AG09309 (cell line): ENCODE results near the gene PTPRM.

Experiments used
- DNase-seq: peaks from one replicate; pipeline ENCODE4 v3.0.0-alpha.2; 2010; ENCODE audit warnings: low read depth
- H3K4me3 ChIP-seq: 2 replicates; pipeline ENCODE4 v1.5.1; 2011; ENCODE audit warnings: mild to moderate bottlenecking, low read depth, low read length, moderate library complexity; ENCODE audit not compliant: control insufficient read depth
- TF ChIP-seq, protein P1 (sequence below): IDR thresholded peaks from 2 replicates; pipeline ENCODE4 v1.5.1; 2011; ENCODE audit warnings: mild to moderate bottlenecking, low read depth, low read length, inconsistent platforms; ENCODE audit not compliant: insufficient read depth, control insufficient read depth; ENCODE audit errors: missing control alignments

PTPRM gene

DNA sequence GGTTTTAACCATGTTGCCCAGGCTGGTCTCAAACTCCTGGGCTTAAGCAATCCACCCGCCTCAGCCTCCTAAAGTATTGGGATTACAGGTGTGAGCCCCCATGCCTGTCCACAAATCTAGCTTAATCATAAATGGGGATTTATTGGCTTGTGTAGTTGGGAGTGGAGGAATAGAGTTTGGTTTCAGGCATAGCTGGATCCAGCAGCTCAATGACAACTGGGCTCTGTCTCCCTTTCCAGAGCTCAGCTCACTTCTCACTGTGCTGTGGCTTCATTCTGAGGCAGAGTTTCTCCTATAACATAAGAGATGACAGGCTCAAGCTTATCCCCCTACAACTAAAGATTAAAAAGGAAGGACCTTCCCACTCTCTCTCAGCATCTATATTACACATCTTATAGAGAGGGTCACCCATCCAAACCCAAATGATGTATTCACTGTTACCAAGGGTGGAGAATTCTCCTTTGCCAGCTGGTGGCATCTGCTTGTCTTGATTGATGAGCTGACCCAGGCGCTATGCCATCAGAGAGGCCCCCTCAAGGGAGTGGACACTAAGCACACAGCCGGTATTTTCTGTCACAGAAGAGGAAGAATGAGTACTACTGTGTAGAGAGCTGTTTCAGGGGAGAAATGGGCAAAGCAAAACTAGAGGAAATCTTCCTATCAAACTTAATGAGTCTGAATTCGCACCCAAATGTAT is 280.4 kb downstream of the PTPRM start:
- TF ChIP-seq, protein P1, sequence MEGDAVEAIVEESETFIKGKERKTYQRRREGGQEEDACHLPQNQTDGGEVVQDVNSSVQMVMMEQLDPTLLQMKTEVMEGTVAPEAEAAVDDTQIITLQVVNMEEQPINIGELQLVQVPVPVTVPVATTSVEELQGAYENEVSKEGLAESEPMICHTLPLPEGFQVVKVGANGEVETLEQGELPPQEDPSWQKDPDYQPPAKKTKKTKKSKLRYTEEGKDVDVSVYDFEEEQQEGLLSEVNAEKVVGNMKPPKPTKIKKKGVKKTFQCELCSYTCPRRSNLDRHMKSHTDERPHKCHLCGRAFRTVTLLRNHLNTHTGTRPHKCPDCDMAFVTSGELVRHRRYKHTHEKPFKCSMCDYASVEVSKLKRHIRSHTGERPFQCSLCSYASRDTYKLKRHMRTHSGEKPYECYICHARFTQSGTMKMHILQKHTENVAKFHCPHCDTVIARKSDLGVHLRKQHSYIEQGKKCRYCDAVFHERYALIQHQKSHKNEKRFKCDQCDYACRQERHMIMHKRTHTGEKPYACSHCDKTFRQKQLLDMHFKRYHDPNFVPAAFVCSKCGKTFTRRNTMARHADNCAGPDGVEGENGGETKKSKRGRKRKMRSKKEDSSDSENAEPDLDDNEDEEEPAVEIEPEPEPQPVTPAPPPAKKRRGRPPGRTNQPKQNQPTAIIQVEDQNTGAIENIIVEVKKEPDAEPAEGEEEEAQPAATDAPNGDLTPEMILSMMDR = no peak
- DNase-seq = no peak
- no peak overlapping the region for H3K4me3 ChIP-seq

- no peak overlapping the region for H3K4me3 ChIP-seq
- no peak for DNase-seq
- TF ChIP-seq, protein P1 = no peak
These were observed 280.9 kb downstream of the PTPRM start for GRCh38 chr18:7848054-7848412.

DNA sequence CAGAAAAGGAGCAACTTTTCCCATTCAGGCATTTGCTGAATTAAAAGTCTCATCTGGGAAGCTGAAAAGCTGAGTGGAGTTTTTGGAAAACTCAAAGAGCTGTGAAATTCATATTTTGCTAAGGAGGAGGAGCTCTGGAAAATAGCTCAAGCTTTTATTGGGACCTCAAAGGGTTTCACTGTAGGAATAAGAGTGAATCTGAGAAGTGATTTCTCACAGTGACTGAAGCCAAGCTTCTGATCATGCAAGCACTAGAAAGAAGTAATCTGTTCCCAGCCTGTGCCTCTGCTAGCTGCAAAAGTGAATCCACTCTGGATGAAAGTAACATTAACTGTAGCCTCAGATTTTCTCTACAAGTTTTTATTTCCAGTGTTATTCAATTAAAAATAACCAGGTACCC is 283.3 kb downstream of the PTPRM start:
- DNase-seq = no peak
- TF ChIP-seq, protein P1 = no peak
- H3K4me3 ChIP-seq = no peak overlapping the region

DNA sequence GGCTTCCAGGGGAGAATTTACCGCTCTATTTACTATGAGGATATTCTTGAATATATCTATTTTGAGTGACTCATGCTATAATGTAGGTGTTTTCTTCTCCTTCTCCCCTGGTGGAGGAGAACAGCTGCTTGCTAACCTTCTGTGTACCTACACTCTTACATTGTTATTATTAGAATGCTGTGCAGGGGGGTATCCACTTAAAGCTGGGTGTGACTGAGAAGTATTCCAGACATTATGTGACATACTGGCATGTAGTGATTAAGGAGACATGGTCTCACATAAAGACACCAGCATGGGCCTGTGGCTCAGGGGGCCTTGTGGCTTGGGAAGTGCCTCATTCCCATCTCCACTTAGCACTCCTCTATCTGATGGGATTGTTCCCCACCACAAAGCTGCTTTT is 287.9 kb downstream of the PTPRM start:
- H3K4me3 ChIP-seq = no peak overlapping the region
- TF ChIP-seq, protein P1 = no peak
- no peak for DNase-seq

GRCh38 chr18:7855671-7856070 is 288.6 kb downstream of the PTPRM start:
- TF ChIP-seq, protein P1 = no peak
- H3K4me3 ChIP-seq = no peak overlapping the region
- DNase-seq = no peak

DNA sequence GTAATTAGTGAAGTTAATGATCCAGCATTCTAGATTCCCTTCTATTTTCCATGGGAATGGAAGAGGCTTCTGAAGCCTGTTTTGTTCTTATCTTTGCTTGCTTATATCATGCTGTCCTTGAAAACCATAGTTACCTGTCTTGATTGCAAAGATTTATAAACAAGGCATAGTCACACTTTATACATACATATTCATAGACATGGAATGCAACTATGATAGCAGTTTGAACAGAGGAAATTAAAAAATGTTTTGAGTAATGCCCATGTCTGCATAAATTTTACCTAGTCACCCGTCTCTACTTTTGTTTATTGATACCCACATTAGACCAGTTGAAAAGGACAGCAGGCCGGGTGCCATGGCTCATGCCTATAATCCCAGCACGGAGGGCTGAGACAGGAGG is 289.0 kb downstream of the PTPRM start:
- H3K4me3 ChIP-seq = no peak overlapping the region

GRCh38 chr18:7856733-7857132 is 289.6 kb downstream of the PTPRM start:
- H3K4me3 ChIP-seq = no peak overlapping the region
- no peak for DNase-seq
- TF ChIP-seq, protein P1 = no peak

More for the DNA sequence above, 289.0 kb downstream of the PTPRM start:
- TF ChIP-seq, protein P1 = no peak
- no peak for DNase-seq
